GM06990 (cell line): Measurements from ENCODE around the gene PNMA8B.

Experiments used
- DNase-seq: peaks from one replicate; pipeline ENCODE4 v3.0.0-alpha.2; 2011; ENCODE audit not compliant: insufficient read length; ENCODE audit errors: extremely low read depth
- H3K27me3 ChIP-seq: replicated peaks from 2 replicates; pipeline ENCODE4 v1.6.0; 2011; ENCODE audit warnings: low read length; ENCODE audit not compliant: control insufficient read depth, insufficient read depth
- H3K36me3 ChIP-seq: 2 replicates; pipeline ENCODE4 v1.5.1; 2011; ENCODE audit warnings: low read length; ENCODE audit not compliant: control insufficient read depth, insufficient read depth
- H3K4me3 ChIP-seq: replicated peaks from 2 replicates; pipeline ENCODE4 v1.5.1; 2011; ENCODE audit warnings: low read depth, mild to moderate bottlenecking, control low read depth, low read length
- TF ChIP-seq, protein P1 (sequence below): IDR thresholded peaks from 2 replicates; pipeline ENCODE4 v1.5.1; 2011; ENCODE audit warnings: low read length, control low read depth, mild to moderate bottlenecking, inconsistent platforms; ENCODE audit not compliant: insufficient read depth, poor library complexity, severe bottlenecking

Gene PNMA8B

DNA sequence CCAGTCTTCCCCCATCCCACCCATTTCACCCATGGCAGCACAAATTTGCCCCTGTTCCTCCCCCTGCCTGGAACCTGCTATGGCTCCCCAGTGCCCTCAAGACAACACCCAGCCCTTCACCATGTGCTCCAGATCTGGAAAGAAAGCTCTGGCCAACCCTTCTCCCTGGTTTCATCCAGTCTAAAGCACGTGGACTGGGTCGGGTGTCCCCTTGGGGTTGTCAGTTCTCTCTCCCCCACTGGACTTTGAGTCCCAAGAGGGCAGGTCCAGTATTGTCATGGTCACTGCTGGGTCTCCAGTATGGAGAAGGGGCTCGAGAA, 19.6 kb upstream of the PNMA8B start:
- H3K4me3 ChIP-seq: no peak overlapping the region
- H3K36me3 ChIP-seq: no peaks in the 10 kb centered on the region
- TF ChIP-seq, protein P1, sequence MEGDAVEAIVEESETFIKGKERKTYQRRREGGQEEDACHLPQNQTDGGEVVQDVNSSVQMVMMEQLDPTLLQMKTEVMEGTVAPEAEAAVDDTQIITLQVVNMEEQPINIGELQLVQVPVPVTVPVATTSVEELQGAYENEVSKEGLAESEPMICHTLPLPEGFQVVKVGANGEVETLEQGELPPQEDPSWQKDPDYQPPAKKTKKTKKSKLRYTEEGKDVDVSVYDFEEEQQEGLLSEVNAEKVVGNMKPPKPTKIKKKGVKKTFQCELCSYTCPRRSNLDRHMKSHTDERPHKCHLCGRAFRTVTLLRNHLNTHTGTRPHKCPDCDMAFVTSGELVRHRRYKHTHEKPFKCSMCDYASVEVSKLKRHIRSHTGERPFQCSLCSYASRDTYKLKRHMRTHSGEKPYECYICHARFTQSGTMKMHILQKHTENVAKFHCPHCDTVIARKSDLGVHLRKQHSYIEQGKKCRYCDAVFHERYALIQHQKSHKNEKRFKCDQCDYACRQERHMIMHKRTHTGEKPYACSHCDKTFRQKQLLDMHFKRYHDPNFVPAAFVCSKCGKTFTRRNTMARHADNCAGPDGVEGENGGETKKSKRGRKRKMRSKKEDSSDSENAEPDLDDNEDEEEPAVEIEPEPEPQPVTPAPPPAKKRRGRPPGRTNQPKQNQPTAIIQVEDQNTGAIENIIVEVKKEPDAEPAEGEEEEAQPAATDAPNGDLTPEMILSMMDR: no peak
- no peak for DNase-seq
- H3K27me3 ChIP-seq: no peaks in the 10 kb centered on the region

DNA sequence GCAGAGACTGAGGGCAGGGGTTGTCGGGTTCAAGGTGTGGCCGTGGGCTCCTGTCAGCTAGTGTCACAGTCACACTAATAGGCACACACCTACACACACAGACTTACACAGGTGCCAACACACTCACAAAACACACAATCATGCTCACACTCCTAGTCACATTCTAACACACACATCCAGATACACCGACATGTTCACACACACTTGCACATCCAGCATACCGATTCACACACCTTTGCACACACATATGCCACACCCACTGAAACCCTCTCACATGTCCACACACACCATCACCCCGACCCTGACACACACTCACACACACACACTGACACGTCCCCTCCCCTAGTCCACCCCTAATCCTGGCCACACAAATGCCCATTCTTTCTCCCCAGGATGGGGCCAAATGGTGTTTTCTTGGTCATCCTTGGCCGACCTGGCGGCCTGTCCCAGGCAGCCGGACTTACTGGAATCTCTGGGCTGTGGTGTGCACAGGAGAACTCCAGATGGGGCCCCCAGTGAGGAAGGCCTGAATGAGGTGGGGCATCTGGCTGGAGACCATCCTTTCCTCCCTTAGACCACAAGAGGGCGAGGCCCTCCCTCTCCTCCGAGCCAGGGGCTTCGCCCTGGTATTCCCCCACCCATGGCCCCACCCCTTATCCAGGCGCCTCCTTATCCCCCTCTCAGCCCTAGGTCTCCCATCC, 19.1 kb upstream of the PNMA8B start:
- Histone ChIP-seq H3K4me3 (no peak overlapping the region), H3K36me3 (no peaks in the 10 kb centered on the region), H3K27me3 (no peaks in the 10 kb centered on the region)
- TF ChIP-seq, protein P1: no peak
- no peak for DNase-seq

DNA sequence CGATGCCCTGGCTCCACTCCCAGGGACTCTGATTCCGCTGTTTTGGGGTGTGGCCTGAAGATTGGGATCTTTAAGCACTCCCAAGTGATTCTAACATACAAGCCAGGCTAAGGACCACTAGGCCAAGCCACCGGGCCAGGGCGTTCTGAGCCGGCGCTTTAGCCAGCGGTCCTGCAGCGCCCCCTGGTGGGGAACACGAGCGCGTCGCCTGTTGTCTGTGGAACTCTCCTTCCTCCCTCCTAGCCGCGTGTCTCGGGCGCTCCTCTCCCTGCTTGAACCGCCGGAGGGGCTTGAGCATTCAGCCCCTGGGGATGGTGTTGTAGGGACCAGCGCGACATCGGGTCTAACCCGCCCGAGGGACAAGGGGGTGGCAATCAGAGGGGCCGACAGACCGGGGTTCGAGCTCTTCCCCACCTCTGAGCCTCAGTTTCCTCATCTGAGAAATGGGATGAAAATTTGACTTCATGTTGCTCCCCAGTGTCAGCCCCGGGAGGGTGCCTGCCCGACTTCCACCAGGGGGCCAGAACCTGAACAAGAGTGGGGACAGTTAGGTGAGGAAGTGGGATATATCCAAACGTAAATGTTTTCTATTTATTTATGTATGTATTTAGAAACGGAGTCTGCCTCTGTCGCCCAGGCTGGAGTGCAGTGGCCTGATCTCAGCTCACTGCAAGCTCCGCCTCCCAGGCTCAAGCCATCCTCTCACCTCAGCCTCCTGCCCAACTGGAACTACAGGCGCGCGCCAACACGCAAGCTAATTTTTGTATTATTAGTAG, 18.0 kb upstream of the PNMA8B start:
- H3K4me3 ChIP-seq: no peak overlapping the region
- TF ChIP-seq, protein P1: peak; percentile 96
- H3K36me3 ChIP-seq: no peaks in the 10 kb centered on the region
- H3K27me3 ChIP-seq: no peaks in the 10 kb centered on the region
- peak; percentile 59 for DNase-seq

DNA sequence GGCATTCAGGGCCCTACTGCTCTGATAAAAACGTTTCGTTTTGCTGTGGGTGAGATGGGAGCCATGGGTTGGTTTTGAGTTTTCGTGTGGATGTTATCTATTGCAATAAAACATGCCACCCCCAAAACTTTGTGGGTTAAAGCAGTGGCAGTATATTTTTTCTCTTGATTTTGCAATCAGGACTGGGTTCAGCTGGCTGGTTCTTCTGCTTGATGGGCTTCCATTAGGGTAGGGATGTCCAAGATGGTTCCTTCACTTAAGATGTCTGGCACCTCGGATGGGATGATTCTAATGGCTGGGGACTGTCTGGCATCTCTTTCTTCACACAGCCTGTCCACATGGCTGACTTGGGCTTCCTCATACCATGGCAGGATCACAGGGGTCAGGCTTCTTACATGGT, 15.6 kb upstream of the PNMA8B start:
- H3K27me3 ChIP-seq: no peaks in the 10 kb centered on the region
- TF ChIP-seq, protein P1: no peak
- H3K4me3 ChIP-seq: no peak overlapping the region
- DNase-seq: no peak
- H3K36me3 ChIP-seq: no peaks in the 10 kb centered on the region

GRCh38 chr19:46508206-46508605, 12.5 kb upstream of the PNMA8B start:
- no peak for DNase-seq
- Histone ChIP-seq H3K27me3 (no peaks in the 10 kb centered on the region), H3K36me3 (no peaks in the 10 kb centered on the region), H3K4me3 (no peak overlapping the region)
- TF ChIP-seq, protein P1: no peak
